Fibroblast of lung (primary cell): ENCODE data around the gene NAA80. TPM values are rescaled to one million over a fixed set of nuclear protein-coding genes. Genes with fewer than 3 reads are reported as not detected.

Source experiments
- DNase-seq, 2 donors: peaks; one replicate each; pipeline versions ENCODE4 v3.0.0 to v3.0.0-alpha.2; 2010; ENCODE audit warnings: low read depth in 2 of 2
- H2AFZ ChIP-seq: 2 replicates; pipeline ENCODE4 v1.5.1; 2012; ENCODE audit warnings: low read length, control low read depth, inconsistent platforms
- H3K27ac ChIP-seq: 2 replicates; pipeline ENCODE4 v1.5.1; 2011; ENCODE audit warnings: low read length, control low read depth; ENCODE audit not compliant: insufficient read depth
- H3K27me3 ChIP-seq: 2 replicates; pipeline ENCODE4 v1.5.1; 2011; ENCODE audit warnings: mild to moderate bottlenecking, low read length; ENCODE audit not compliant: control insufficient read depth, insufficient read depth
- H3K36me3 ChIP-seq: 2 replicates; pipeline ENCODE4 v1.5.1; 2011; ENCODE audit warnings: low read length; ENCODE audit not compliant: control insufficient read depth, insufficient read depth
- H3K4me1 ChIP-seq: 2 replicates; pipeline ENCODE4 v1.5.1; 2011; ENCODE audit warnings: low read length; ENCODE audit not compliant: control insufficient read depth, insufficient read depth; ENCODE audit errors: extremely low read depth
- H3K4me2 ChIP-seq: 2 replicates; pipeline ENCODE4 v1.5.1; 2011; ENCODE audit warnings: low read length, control low read depth; ENCODE audit not compliant: insufficient read depth; ENCODE audit errors: extremely low read depth
- H3K4me3 ChIP-seq, 4 experiments: fragments of 200-600 bp in 1 of 4; sonication (generic) in 1 of 4; replicated peaks in 1 of 4; 2 replicates each; pipeline ENCODE4 v1.5.1; 2011 to 2016; ENCODE audit warnings: low read length in 4 of 4, low read depth in 3 of 4, mild to moderate bottlenecking in 3 of 4, control low read depth in 2 of 4, inconsistent platforms in 1 of 4, mixed read lengths in 1 of 4; ENCODE audit not compliant: insufficient read depth in 1 of 4; ENCODE audit errors: control extremely low read depth in 1 of 4
- H3K79me2 ChIP-seq: 2 replicates; pipeline ENCODE4 v1.5.1; 2012; ENCODE audit warnings: mild to moderate bottlenecking, low read length, inconsistent platforms; ENCODE audit not compliant: control insufficient read depth, insufficient read depth
- H3K9ac ChIP-seq: 2 replicates; pipeline ENCODE4 v1.5.1; 2011; ENCODE audit warnings: mild to moderate bottlenecking, low read length, control low read depth; ENCODE audit not compliant: insufficient read depth
- H3K9me3 ChIP-seq: 2 replicates; pipeline ENCODE4 v1.5.1; 2012; ENCODE audit warnings: low read depth, low read length; ENCODE audit not compliant: control insufficient read depth, insufficient read depth
- H4K20me1 ChIP-seq: 2 replicates; pipeline ENCODE4 v1.5.1; 2011; ENCODE audit warnings: low read length; ENCODE audit not compliant: control insufficient read depth, insufficient read depth; ENCODE audit errors: extremely low read depth
- CTCF ChIP-seq, 2 donors: IDR thresholded peaks in 1 of 2; conservative IDR thresholded peaks in 1 of 2; 1 replicate in 1 of 2; 2 replicates in 1 of 2; pipeline ENCODE4 v1.5.1; 2011 to 2012; ENCODE audit warnings: low read length in 2 of 2, control low read depth in 1 of 2, inconsistent platforms in 1 of 2, low read depth in 1 of 2, mild to moderate bottlenecking in 1 of 2
- EZH2 ChIP-seq: IDR thresholded peaks from 2 replicates; pipeline ENCODE4 v1.5.1; 2012; ENCODE audit warnings: low read length, control low read depth, mild to moderate bottlenecking; ENCODE audit errors: missing control alignments
- polyA plus RNA-seq, 2 donors: library from polyadenylated mRNA; depleted of rRNA in 1 of 2; stranded (reverse) in 1 of 2; unstranded in 1 of 2; fragments of >200 nt; gene quantifications; 2 replicates each; pipeline ENCODE4 v1.2.1, GENCODE V29; 2011 to 2012; ENCODE audit warnings: missing spikeins in 1 of 2
- total RNA-seq: library from RNA; depleted of rRNA; stranded (reverse); fragments of >200 nt; gene quantifications from 2 replicates; pipeline ENCODE4 v1.2.1, GENCODE V29; 2014

Gene NAA80
- total and polyA plus RNA-seq, 2 donors (not counting 1 experiment from before 2014, with no cell fraction given): 3.1 to 3.8 TPM

- H2AFZ ChIP-seq: no peak overlapping the region
- H3K27ac ChIP-seq: peak overlapping the region; percentile 66
- no peak for TF ChIP-seq CTCF (conservative IDR thresholded peaks at IDR 0.05 in 1 of 2, IDR thresholded peaks at IDR 0.05 in 1 of 2; ENCODE audit: low read depth in 1 of 2, low read length in 2 of 2)
- no peak for TF ChIP-seq EZH2
- no peak for DNase-seq
- H3K9me3 ChIP-seq: no peaks in the 10 kb centered on the region
- no peaks in the 10 kb centered on the region for H3K79me2 ChIP-seq
- peaks cover 2% of the 10 kb centered on the region for H3K36me3 ChIP-seq
- peaks cover 60% of the 10 kb centered on the region for H3K4me1 ChIP-seq
- H3K9ac ChIP-seq: no peak overlapping the region
- H3K4me3 ChIP-seq: no peak overlapping the region
- H3K4me2 ChIP-seq: no peak overlapping the region
- no peaks in the 10 kb centered on the region for H4K20me1 ChIP-seq
- no peaks in the 10 kb centered on the region for H3K27me3 ChIP-seq
These were observed 33.6 kb downstream of the NAA80 start for GRCh38 chr3:50265571-50265970.

GRCh38 chr3:50264964-50265485, 34.2 kb downstream of the NAA80 start:
- no peak for DNase-seq
- Histone ChIP-seq H3K4me3 (no peak overlapping the region), H3K27ac (peak overlapping the region; percentile 66), H4K20me1 (no peaks in the 10 kb centered on the region), H3K9ac (no peak overlapping the region), H3K4me2 (peak overlapping the region; percentile 48), H3K36me3 (peaks cover 2% of the 10 kb centered on the region), H3K27me3 (no peaks in the 10 kb centered on the region), H2AFZ (no peak overlapping the region), H3K4me1 (peaks cover 58% of the 10 kb centered on the region), H3K79me2 (no peaks in the 10 kb centered on the region), H3K9me3 (no peaks in the 10 kb centered on the region)
- TF ChIP-seq CTCF (conservative IDR thresholded peaks at IDR 0.05 in 1 of 2, IDR thresholded peaks at IDR 0.05 in 1 of 2; ENCODE audit: low read depth in 1 of 2, low read length in 2 of 2) (no peak), EZH2 (no peak)

- H3K36me3 ChIP-seq: peaks cover 2% of the 10 kb centered on the region
- H3K27ac ChIP-seq: peak overlapping the region; percentile 66
- peak overlapping the region; percentile 7 for H3K4me2 ChIP-seq
- H3K4me1 ChIP-seq: peaks cover 54% of the 10 kb centered on the region
- TF ChIP-seq CTCF (conservative IDR thresholded peaks at IDR 0.05 in 1 of 2, IDR thresholded peaks at IDR 0.05 in 1 of 2; ENCODE audit: low read depth in 1 of 2, low read length in 2 of 2) (no peak), EZH2 (no peak)
- H3K27me3 ChIP-seq: no peaks in the 10 kb centered on the region
- DNase-seq: peak; percentile 93 to 97
- no peaks in the 10 kb centered on the region for H3K79me2 ChIP-seq
- no peak overlapping the region for H3K4me3 ChIP-seq
- H4K20me1 ChIP-seq: no peaks in the 10 kb centered on the region
- H3K9ac ChIP-seq: no peak overlapping the region
- H3K9me3 ChIP-seq: no peaks in the 10 kb centered on the region
- H2AFZ ChIP-seq: no peak overlapping the region
These were observed 34.7 kb downstream of the NAA80 start for GRCh38 chr3:50264383-50264963.
